IMR-90 (cell line): ENCODE measurements around the gene LRRC61.

Source experiments
- CEBPB ChIP-seq: IDR thresholded peaks from 2 replicates; pipeline ENCODE4 v1.6.1; 2012; ENCODE audit warnings: low read depth, low read length, improper control_type of control experiment
- CHD1 ChIP-seq: IDR thresholded peaks from 2 replicates; pipeline ENCODE4 v1.6.1; 2012; ENCODE audit warnings: low read depth, low read length, improper control_type of control experiment
- FOS ChIP-seq: fragments of 150-350 bp; IDR thresholded peaks from 2 replicates; pipeline ENCODE4 v1.6.1; 2016; ENCODE audit warnings: low read depth, low read length
- POLR2A ChIP-seq: IDR thresholded peaks from 2 replicates; pipeline ENCODE4 v1.6.1; 2012; ENCODE audit warnings: mild to moderate bottlenecking, low read depth, low read length
- RCOR1 ChIP-seq: IDR thresholded peaks from 2 replicates; pipeline ENCODE4 v1.6.1; 2012; ENCODE audit warnings: mild to moderate bottlenecking, low read length, improper control_type of control experiment; ENCODE audit not compliant: insufficient replicate concordance
- RFX5 ChIP-seq: IDR thresholded peaks from 2 replicates; pipeline ENCODE4 v1.8.0; 2012; ENCODE audit warnings: low read depth, mild to moderate bottlenecking, low read length, moderate library complexity
- SMC3 ChIP-seq: fragments of 150-350 bp; IDR thresholded peaks from 2 replicates; pipeline ENCODE4 v1.6.1; 2016; ENCODE audit warnings: low read depth, mild to moderate bottlenecking, antibody characterized with exemption, low read length, moderate library complexity
- USF2 ChIP-seq: fragments of 150-350 bp; IDR thresholded peaks from 2 replicates; pipeline ENCODE4 v1.6.1; 2017; ENCODE audit warnings: mild to moderate bottlenecking, antibody characterized with exemption, low read length, low read depth
- TF ChIP-seq, protein P1 (sequence below): conservative IDR thresholded peaks from 2 replicates; pipeline ENCODE4 v1.5.1; 2012; ENCODE audit warnings: mild to moderate bottlenecking, low read depth, low read length, improper control_type of control experiment

DNA sequence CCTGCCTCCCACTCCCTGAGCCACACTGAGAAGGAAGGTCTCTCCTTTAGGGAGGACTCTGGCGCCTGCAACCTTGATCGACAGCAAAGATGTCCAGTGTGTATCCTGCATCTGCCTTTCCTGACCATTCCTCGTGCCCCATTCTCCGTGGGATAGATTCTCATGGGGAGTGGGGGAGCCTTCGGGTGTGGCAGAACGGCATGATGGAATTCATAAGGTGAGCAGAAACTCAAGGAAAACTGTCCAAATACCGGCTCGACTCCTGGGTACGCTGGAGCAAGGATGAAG is 18.9 kb downstream of the LRRC61 start:
- TF ChIP-seq, protein P1, sequence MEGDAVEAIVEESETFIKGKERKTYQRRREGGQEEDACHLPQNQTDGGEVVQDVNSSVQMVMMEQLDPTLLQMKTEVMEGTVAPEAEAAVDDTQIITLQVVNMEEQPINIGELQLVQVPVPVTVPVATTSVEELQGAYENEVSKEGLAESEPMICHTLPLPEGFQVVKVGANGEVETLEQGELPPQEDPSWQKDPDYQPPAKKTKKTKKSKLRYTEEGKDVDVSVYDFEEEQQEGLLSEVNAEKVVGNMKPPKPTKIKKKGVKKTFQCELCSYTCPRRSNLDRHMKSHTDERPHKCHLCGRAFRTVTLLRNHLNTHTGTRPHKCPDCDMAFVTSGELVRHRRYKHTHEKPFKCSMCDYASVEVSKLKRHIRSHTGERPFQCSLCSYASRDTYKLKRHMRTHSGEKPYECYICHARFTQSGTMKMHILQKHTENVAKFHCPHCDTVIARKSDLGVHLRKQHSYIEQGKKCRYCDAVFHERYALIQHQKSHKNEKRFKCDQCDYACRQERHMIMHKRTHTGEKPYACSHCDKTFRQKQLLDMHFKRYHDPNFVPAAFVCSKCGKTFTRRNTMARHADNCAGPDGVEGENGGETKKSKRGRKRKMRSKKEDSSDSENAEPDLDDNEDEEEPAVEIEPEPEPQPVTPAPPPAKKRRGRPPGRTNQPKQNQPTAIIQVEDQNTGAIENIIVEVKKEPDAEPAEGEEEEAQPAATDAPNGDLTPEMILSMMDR: no peak
- TF ChIP-seq POLR2A (no peak), SMC3 (no peak), RFX5 (no peak), CEBPB (no peak), CHD1 (no peak), USF2 (no peak), FOS (no peak), RCOR1 (no peak)
